Muscle of leg (tissue), 11 donors: ENCODE data around the gene ERN1. TPM values are rescaled to one million over a fixed set of nuclear protein-coding genes. Genes with fewer than 3 reads are reported as not detected.
"Not testable (repeated sequence)": the region's sequence is repeated elsewhere in the genome, so short reads cannot be mapped to it uniquely, and the experiment has no call there.

Experiments used
- DNase-seq: peaks from one replicate; pipeline ENCODE4 v3.0.0; 2013
- H3K27ac ChIP-seq: one replicate; pipeline ENCODE4 v1.5.1; 2013; ENCODE audit warnings: mild to moderate bottlenecking, low read length, control low read depth
- H3K27me3 ChIP-seq: one replicate; pipeline ENCODE4 v1.6.1; 2013; ENCODE audit warnings: low read length; ENCODE audit not compliant: control insufficient read depth, insufficient read depth
- H3K36me3 ChIP-seq: one replicate; pipeline ENCODE4 v1.6.1; 2013; ENCODE audit warnings: low read length; ENCODE audit not compliant: control insufficient read depth, insufficient read depth
- H3K4me1 ChIP-seq: one replicate; pipeline ENCODE4 v1.6.1; 2013; ENCODE audit warnings: low read length; ENCODE audit not compliant: control insufficient read depth, insufficient read depth
- H3K4me3 ChIP-seq: one replicate; pipeline ENCODE4 v1.5.1; 2013; ENCODE audit warnings: low read length, control low read depth
- H3K9me3 ChIP-seq: replicated peaks from 2 replicates; pipeline ENCODE4 v1.6.1; 2013; ENCODE audit warnings: low read depth, low read length; ENCODE audit not compliant: control insufficient read depth
- WGBS: methylation state at CpG from one replicate; pipeline ENCODE4 v1.1.5; 2013; ENCODE audit warnings: missing lambda C conversion rate; ENCODE audit not compliant: insufficient coverage; 5-methylcytosine and 5-hydroxymethylcytosine counted together
- polyA plus RNA-seq, 8 donors: library from polyadenylated mRNA; unstranded; fragments of 120-200 nt; gene quantifications; one replicate each; pipeline versions ENCODE4 v1.2.1 to v1.2.3, GENCODE V29; 2013; ENCODE audit warnings: inconsistent platforms in 1 of 8, low replicate concordance in 1 of 8; ENCODE audit not compliant: insufficient read length in 8 of 8, insufficient read depth in 1 of 8
- total RNA-seq: library from RNA; stranded (reverse); fragments of 120-200 nt; gene quantifications from one replicate; pipeline ENCODE4 v1.2.4, GENCODE V29; 2013

ERN1 gene
- total and polyA plus RNA-seq, 9 donors, result 3.4 to 5.7 (median 4.8) TPM

DNA sequence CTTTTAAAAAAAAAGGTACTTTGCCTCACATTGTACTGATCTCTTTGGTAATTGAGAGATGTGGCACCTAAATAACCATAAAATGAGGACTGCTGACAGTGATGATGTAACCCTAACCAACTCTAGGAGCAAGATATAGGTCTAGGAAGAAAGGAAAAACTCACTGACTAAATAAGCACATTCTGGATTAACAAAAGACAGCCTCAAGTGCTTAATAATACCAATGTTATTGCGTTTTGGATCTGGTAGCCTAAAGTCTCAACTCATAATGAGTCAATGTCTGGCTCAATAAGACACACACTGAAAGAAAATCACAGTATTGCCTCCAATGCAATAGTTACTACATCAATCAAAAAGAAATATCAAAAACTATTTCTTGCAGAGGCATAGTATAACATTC, 3.0 kb downstream of the ERN1 start:
- Histone ChIP-seq H3K9me3 (no peaks in the 10 kb centered on the region), H3K4me3 (no peak overlapping the region), H3K36me3 (no peaks in the 10 kb centered on the region), H3K27me3 (no peaks in the 10 kb centered on the region), H3K27ac (no peak overlapping the region), H3K4me1 (peaks cover 15% of the 10 kb centered on the region)
- no CpG with 5 or more reads among the region's 1 CpG for WGBS
- DNase-seq, result no peak

DNA sequence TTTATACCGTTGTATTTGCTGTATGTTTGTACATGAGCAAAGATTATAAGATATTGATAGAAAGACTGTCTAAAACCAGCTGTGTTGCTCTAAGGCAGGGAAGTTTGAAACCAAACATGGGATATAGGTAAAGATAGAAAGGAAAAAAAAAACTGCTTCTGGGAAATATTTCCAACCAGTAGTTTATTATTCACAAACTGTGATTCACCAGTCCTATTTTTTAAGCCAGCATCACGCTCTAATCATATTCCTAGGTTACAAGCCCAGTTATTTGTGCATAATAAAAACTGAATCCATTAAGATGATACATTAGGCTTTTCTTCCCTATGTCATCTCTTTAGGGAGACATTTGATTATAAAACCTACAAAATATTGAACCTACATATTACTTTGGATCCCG, 4.0 kb downstream of the ERN1 start:
- Histone ChIP-seq H3K4me1 (peaks cover 15% of the 10 kb centered on the region), H3K9me3 (no peaks in the 10 kb centered on the region), H3K27me3 (no peaks in the 10 kb centered on the region), H3K27ac (no peak overlapping the region), H3K36me3 (no peaks in the 10 kb centered on the region), H3K4me3 (no peak overlapping the region)
- 82% methylated on average over 2 of the region's 3 CpGs for WGBS
- DNase-seq, result no peak

DNA sequence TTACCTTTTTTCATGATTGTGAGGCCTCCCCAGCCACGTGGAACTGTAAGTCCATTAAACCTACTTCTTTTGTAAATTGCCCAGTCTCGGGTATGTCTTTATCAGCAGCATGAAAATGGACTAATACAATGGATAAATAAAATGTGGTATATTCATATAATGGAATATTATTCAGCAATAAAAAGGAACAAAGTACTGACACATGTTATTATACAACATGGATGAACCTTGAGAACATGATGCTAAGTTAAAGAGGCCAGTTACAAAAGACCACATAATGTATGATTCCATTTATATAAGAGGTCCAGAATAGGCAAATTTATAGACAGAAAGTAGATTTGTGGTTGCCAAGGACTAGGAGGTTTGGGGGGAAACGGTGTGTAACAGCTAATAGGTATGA, 5.3 kb downstream of the ERN1 start:
- DNase-seq, result no peak
- Histone ChIP-seq H3K27me3 (no peaks in the 10 kb centered on the region), H3K4me3 (no peak overlapping the region), H3K9me3 (no peaks in the 10 kb centered on the region), H3K27ac (no peak overlapping the region), H3K4me1 (peaks cover 10% of the 10 kb centered on the region), H3K36me3 (no peaks in the 10 kb centered on the region)
- WGBS, result 78% methylated on average over 1 of the region's 3 CpGs

DNA sequence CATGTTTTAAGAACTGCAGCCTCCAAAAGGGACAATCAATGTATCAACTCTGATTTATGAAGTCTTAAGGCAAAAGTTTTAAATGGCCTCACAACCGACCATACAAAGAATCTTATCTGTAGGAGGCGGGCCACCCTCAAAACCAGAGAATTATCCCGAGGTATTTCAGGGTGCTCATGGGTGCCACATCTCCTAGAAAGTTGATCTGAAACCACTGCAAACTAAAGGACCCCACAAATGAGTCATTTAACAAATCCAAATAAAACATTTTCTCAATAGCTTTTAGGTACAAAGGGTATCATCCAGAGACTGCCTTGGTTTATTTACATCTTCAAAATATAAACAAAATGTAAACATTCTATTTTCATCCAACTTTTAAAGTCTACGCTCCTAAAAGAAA, 6.8 kb downstream of the ERN1 start:
- Histone ChIP-seq H3K27ac (no peak overlapping the region), H3K4me1 (peaks cover 11% of the 10 kb centered on the region), H3K36me3 (no peaks in the 10 kb centered on the region), H3K4me3 (no peak overlapping the region), H3K9me3 (no peaks in the 10 kb centered on the region), H3K27me3 (no peaks in the 10 kb centered on the region)
- 60% methylated on average over 1 of the region's 4 CpGs for WGBS
- no peak for DNase-seq

DNA sequence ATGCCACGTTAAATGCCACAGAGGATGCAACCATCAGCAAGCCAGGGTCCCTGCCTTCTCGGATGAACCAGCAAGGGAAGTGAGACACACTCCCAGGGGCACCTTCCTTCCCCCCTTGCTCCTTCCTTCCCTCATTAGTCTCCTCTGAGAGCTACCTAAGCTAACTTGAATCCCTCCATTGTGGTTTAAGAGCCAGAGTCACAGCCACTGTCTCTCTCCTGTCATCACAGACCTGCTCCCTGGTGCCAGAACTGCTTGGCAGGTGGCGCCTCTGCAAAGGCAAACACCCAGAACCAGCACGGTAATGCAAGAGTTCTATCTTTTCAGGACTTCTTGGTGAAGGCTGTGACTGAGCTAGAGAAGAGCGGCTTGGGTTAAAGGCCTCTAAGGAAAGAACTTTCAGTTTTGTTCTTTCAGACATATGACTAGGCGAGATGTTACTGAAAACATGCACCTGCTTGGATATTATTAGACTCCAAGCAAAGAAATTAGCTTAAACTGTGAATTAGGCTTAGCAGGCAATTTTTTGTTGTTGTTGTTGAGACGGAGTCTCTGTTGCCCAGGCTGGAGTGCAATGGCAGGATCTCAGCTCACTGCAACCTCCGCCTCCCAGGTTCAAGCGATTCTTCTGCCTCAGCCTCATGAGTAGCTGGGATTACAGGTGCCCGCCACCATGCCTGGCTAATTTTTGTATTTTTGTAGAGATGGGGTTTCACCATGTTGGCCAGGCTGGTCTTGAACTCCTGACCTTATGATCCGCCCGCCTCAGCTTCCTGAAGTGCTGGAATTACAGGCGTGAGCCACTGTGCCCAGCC, 8.8 kb downstream of the ERN1 start:
- not testable (repeated sequence) for H3K36me3 ChIP-seq, H3K27me3 ChIP-seq, H3K9me3 ChIP-seq, H3K4me3 ChIP-seq, DNase-seq, H3K27ac ChIP-seq
- 87% methylated on average over 6 of the region's 13 CpGs for WGBS
- peaks cover 14% of the 10 kb centered on the region for H3K4me1 ChIP-seq

DNA sequence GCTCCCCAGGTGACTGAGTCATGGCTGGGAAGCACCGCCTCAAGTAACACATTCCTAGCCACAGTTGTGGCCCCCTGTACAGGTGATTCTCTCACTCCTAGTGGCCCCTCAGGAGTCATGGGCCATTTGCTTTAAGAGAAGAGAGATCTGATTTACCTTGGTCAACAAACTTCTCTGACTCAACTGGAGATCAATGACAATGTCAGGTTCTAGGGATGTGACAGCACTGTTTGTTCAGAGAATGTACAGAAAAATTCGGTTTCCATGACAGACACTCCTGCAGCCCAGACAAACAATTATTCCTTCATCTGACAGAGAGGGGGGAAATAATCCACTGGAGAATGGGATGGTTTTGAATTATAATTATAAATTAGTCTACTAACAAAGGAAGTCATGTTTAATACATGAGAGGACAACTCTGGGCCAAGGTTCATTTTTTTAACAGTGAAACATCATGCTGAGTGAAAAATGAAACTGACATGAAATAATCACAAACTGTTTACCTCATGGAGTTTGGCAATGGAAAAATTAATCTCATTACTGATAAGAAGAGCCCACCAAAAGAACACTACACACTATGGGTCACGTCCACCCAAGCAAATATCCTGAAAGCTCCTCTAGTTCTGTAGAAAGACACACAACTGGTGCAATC, 9.7 kb downstream of the ERN1 start:
- no peak overlapping the region for H3K27ac ChIP-seq
- WGBS, result no CpG with 5 or more reads among the region's 3 CpGs

DNA sequence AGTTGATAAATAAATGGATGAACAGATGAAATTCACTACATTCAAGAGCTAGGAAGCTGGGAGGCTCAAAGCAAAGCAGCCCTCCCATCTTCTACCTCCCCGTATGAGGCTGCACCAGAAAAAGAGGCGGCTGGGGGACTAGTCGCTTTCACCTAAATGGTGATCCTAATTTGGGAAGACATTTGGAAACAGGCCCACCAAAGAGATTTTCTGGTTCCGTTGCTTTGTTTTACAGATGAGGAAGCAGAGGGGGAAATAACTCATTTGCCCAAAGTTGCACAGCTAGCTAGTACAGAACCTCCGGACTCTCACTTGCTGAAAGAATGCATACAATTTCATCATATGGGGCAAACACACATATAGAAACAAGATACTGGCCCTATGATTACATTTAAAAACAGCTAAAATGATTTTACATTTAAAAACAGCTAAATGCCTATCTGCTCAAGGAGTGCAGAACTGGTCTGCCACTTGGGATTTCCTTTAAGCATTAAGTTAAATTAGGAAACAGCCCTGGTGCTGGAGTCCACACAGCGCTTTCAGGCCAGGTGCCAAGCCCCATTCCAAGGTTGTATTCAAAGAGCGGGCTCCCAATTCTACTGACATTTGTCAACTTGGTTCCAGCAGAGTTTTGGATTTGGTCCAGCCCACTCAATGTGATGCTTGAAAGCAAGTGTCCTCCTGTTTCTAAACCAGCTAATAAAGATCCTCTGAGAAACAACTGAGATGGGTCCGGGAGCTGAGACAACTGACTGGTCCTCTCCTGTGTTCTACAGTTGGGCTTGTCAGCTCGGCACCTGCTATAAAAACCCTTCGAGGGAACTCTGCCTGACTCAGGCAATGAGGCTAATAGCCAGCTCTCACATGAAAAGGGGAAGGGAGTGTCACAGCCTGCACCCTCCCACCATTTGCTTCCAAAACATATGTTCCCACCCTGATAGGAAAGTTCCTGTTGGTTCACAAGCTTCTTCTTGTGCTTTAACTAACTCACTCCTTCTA, 11.7 kb downstream of the ERN1 start:
- Histone ChIP-seq H3K4me1 (peaks cover 20% of the 10 kb centered on the region), H3K27ac (peak overlapping the region; percentile 33), H3K9me3 (no peaks in the 10 kb centered on the region), H3K4me3 (no peak overlapping the region), H3K36me3 (no peaks in the 10 kb centered on the region), H3K27me3 (no peaks in the 10 kb centered on the region)
- DNase-seq, result peak; percentile 79
- WGBS, result 35% methylated on average over 3 of the region's 10 CpGs

More for the DNA sequence above, 9.7 kb downstream of the ERN1 start:
- H3K9me3 ChIP-seq, result no peaks in the 10 kb centered on the region
- H3K4me3 ChIP-seq, result no peak overlapping the region
- peaks cover 18% of the 10 kb centered on the region for H3K4me1 ChIP-seq
- H3K27me3 ChIP-seq, result no peaks in the 10 kb centered on the region
- no peaks in the 10 kb centered on the region for H3K36me3 ChIP-seq
- no peak for DNase-seq

DNA sequence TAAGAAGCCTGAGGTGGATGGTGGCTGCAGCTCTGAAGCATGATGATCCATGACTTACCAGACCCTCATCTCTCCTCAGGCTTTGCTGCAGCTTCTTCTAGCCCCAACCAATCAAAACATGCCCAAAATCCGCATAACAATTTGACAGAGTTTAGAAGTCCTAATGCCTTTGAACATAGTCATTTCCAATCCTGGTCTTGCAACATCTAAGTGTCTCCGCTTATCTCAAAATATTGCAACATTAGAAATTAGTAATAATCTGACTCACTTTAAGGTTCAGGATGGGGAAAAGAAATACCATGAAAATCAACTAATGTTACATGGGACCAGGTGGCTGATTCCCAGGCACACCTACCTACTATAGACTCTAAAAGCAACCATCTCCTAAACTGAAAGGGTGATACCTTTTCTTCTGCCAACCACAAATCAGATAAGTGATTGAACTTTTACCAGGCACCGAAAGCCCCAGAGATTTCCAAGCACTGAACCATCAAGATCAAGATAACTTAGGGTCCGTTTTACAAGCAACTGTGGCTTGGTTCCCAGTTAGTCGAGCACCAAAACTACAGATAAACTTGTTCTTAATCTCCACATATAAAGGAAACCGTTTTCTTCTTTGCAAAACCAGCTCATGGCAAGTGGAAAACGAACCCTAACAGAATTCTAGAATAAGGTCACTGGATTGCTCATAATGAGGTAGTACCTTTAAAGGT, 14.0 kb downstream of the ERN1 start:
- Histone ChIP-seq H3K27me3 (no peaks in the 10 kb centered on the region), H3K4me1 (peaks cover 19% of the 10 kb centered on the region), H3K36me3 (no peaks in the 10 kb centered on the region), H3K4me3 (no peak overlapping the region), H3K27ac (no peak overlapping the region), H3K9me3 (no peaks in the 10 kb centered on the region)
- 74% methylated on average over 3 of the region's 7 CpGs for WGBS
- DNase-seq, result no peak

DNA sequence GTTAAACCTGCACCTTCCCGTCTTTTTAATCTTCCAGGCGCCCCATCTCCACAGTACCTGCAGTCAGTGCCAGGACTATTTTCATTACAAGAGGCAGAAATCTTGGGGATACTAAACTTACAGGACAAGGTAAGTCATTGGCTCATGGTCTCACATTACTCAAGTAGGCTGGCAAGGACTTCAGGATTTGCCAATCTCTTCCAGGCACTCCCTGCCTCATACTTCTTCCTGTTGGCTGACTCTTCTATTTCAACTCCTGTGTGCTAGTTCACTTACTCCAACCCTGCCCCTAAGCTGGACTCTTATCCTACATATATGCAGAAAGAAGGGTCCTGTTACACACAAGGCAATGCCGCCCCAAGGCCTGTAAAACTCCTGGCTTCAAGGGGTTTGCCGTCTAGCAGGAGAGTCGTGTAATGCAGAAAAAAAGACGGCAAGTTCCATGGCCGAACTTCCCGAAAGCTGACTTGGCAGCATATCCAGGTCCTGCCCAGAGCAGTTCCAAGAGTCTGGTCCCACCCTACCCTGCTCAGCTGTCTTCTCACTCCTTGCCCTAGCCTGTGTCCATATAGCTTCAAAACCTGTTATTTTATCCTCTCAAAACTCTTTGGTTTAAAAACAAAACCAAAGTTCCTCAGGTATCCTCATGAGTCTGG, 14.8 kb downstream of the ERN1 start:
- Histone ChIP-seq H3K4me1 (peaks cover 17% of the 10 kb centered on the region), H3K27ac (no peak overlapping the region), H3K36me3 (no peaks in the 10 kb centered on the region), H3K4me3 (no peak overlapping the region), H3K27me3 (no peaks in the 10 kb centered on the region), H3K9me3 (no peaks in the 10 kb centered on the region)
- DNase-seq, result peak; percentile 7
- WGBS, result 77% methylated on average over 8 of the region's 8 CpGs
